Aorta (tissue), 5 donors: ENCODE data around the gene RHOF. TPM values are rescaled to one million over a fixed set of nuclear protein-coding genes. Genes with fewer than 3 reads are reported as not detected.

ENCODE experiments used
- ATAC-seq: fragments of 200-7000 bp; cut with Tn5 transposase; one replicate; pipeline ENCODE4 v1.9.1; 2022; ENCODE audit warnings: moderate library complexity; ENCODE audit not compliant: low FRiP score
- DNase-seq, 2 donors: peaks; one replicate each; pipeline ENCODE4 v3.0.0-alpha.2; 2020
- H3K27ac ChIP-seq, 2 donors: one replicate each; pipeline ENCODE4 v1.5.1; 2013; ENCODE audit warnings: low read length in 2 of 2, mild to moderate bottlenecking in 2 of 2, moderate library complexity in 2 of 2, control low read depth in 1 of 2, inconsistent platforms in 1 of 2, low read depth in 1 of 2
- H3K27me3 ChIP-seq, 2 donors: one replicate each; pipeline ENCODE4 v1.6.1; 2013; ENCODE audit warnings: control low read depth in 1 of 2, low read length in 1 of 2, mild to moderate bottlenecking in 1 of 2, moderate library complexity in 1 of 2; ENCODE audit not compliant: insufficient read depth in 2 of 2, control insufficient read depth in 1 of 2
- H3K36me3 ChIP-seq, 2 donors: one replicate each; pipeline ENCODE4 v1.6.1; 2013; ENCODE audit warnings: control low read depth in 1 of 2, low read length in 1 of 2, mild to moderate bottlenecking in 1 of 2; ENCODE audit not compliant: insufficient read depth in 2 of 2, control insufficient read depth in 1 of 2
- H3K4me1 ChIP-seq, 2 donors: one replicate each; pipeline ENCODE4 v1.6.1; 2013; ENCODE audit warnings: low read length in 2 of 2, control low read depth in 1 of 2, mild to moderate bottlenecking in 1 of 2, moderate library complexity in 1 of 2; ENCODE audit not compliant: insufficient read depth in 2 of 2, control insufficient read depth in 1 of 2
- H3K4me3 ChIP-seq, 2 donors: one replicate each; pipeline ENCODE4 v1.5.1; 2013; ENCODE audit warnings: low read length in 2 of 2, control low read depth in 1 of 2, mild to moderate bottlenecking in 1 of 2
- H3K9me3 ChIP-seq: one replicate; pipeline ENCODE4 v1.6.1; 2013; ENCODE audit warnings: mild to moderate bottlenecking, low read length; ENCODE audit not compliant: control insufficient read depth
- WGBS, 2 donors: extraction: QIAGEN DNeasy Blood & Tissue Kit; methylation state at CpG; one replicate each; pipeline ENCODE4 v1.1.7; 2013; 5-methylcytosine and 5-hydroxymethylcytosine counted together
- intact Hi-C, 2 donors: fragments of 100-400 bp; cut with DNase I; formaldehyde crosslinking; loops; one replicate each; pipeline versions ENCODE4 v1.14.2 to v1.15.0; 2022
- polyA plus RNA-seq, 2 donors: library from polyadenylated mRNA; stranded (reverse); fragments of 200-250 nt; gene quantifications; one replicate each; pipeline ENCODE4 v1.2.3, GENCODE V29; 2013
- total RNA-seq, 2 donors: library from RNA; stranded (reverse); fragmentation: NEBNext Ultra II Directional; extraction: Animal tissue kit (Norgen Biotek cat#: 25700); gene quantifications; one replicate each; pipeline ENCODE4 v1.2.1, GENCODE V29; 2021
- donor health status: healthy with polysubstance abuse.
- donor health status: Bipolar disorder and iron deficiency.
- donor health status: DM: no; HTN: no; CAD: no.
- donor health status: DM: no; HTN: no; CAD: no.
- donor health status: DM: yes; HTN: yes; CAD: no.

RHOF gene
- total and polyA plus RNA-seq, 4 donors = 5.2 to 18.0 (median 9.1) TPM

DNA sequence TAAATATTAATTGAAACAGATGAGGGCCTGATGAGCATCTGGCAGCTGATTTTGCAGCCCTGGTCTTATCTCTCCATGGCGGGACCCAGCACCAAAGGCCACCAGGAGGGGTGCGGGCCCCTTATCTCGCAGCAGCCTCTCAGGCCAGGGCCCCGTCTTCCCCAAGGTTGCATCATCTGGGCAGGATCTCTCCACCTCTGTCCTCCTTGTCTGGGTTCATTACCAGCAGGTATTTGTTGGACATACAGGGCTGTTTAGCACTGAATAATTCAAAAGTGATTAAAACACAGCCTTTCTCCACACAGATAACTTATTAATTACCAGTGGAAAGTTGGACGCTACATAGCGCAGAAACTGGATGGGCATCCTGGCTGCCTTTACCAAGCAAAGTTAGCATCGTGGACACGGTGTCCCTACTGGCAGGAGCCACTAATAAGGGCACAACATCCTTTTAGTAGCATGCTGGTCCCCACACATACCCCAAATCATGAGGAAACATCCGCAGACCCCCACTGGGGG is 55.1 kb downstream of the RHOF start:
- no peaks in the 10 kb centered on the region for H3K4me1 ChIP-seq
- H3K27ac ChIP-seq = no peak overlapping the region
- no peaks in the 10 kb centered on the region for H3K36me3 ChIP-seq
- DNase-seq (no peak), ATAC-seq (no peak)
- no peaks in the 10 kb centered on the region for H3K9me3 ChIP-seq
- no peak overlapping the region for H3K4me3 ChIP-seq
- intact Hi-C loops = no loop called here
- WGBS, 2 donors = 94 to 95% methylated on average over 9 of the region's 9 CpGs
- H3K27me3 ChIP-seq = no peaks in the 10 kb centered on the region

DNA sequence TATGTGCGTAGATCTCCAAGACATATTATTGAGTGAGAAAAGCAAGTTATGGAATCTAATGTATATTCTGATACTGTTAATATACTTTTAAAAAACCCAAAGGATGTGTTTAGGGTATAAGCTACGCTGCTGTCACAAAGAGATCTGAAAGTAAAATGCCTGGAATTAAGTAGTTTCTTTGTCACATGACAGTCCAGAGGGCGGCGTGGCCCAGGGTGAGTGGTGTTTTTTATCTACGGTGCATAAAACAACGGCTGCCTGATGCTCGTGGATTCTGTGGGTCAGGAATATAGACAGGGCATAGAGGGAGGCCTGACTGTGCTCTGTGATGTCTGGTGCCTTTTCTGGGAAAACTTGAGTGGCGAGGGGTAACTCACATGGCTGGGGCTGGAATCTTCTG is 59.6 kb downstream of the RHOF start:
- 90 to 97% methylated on average over 8 of the region's 8 CpGs for WGBS, 2 donors
- Histone ChIP-seq H3K36me3 (no peaks in the 10 kb centered on the region), H3K27ac (no peak overlapping the region), H3K9me3 (no peaks in the 10 kb centered on the region), H3K4me1 (no peaks in the 10 kb centered on the region), H3K4me3 (no peak overlapping the region), H3K27me3 (no peaks in the 10 kb centered on the region)
- DNase-seq = no peak
- intact Hi-C loops = no loop called here
- no peak for ATAC-seq

- WGBS, 2 donors = 97% methylated on average over 7 of the region's 7 CpGs
These were observed 62.0 kb downstream of the RHOF start for GRCh38 chr12:121731473-121731872.

DNA sequence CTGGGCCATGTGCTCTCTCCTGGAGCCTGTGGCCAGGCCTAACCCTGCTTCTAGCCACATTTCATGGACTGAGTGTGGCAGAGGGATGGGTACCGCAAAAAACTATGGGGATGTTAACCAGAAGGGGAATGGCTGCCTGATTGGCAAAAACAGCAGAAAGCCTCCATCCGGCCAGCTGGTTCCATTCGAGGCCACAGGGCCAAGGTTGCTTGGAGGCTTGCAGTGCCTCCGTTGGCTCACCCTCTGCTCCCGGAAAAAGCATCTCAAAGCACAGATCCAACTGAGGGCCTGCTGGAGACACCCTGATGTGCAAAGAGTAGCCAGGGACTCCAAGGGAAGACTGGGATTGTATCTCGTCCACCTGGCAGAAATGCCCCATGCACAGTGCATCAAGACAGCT is 64.5 kb downstream of the RHOF start:
- Histone ChIP-seq H3K27ac (no peak overlapping the region), H3K4me3 (no peak overlapping the region), H3K9me3 (no peaks in the 10 kb centered on the region), H3K4me1 (no peaks in the 10 kb centered on the region), H3K36me3 (no peaks in the 10 kb centered on the region), H3K27me3 (no peaks in the 10 kb centered on the region)
- 94 to 95% methylated on average over 6 of the region's 6 CpGs for WGBS, 2 donors
- intact Hi-C loops = no loop called here
- ATAC-seq = no peak
- DNase-seq = no peak

More at GRCh38 chr12:121731473-121731872, 62.0 kb downstream of the RHOF start:
- Histone ChIP-seq H3K27me3 (no peaks in the 10 kb centered on the region), H3K9me3 (no peaks in the 10 kb centered on the region), H3K36me3 (no peaks in the 10 kb centered on the region), H3K4me1 (no peaks in the 10 kb centered on the region), H3K27ac (no peak overlapping the region), H3K4me3 (no peak overlapping the region)
- ATAC-seq (no peak), DNase-seq (no peak)
- intact Hi-C loops = no loop called here

Other genes starting within 250 kb of the RHOF start
- gene KDM2B, start 212.7 kb downstream of the RHOF start, total RNA-seq = 10 to 100 TPM; 12.8 to 28.0 TPM
- gene KDM2B, start 212.7 kb downstream of the RHOF start, polyA plus RNA-seq = 10 to 100 TPM in 1 of 2 donors, 1 to 10 TPM in 1; 8.0 to 15.7 TPM
- gene ORAI1, start 167.2 kb downstream of the RHOF start, total RNA-seq = 10 to 100 TPM; 11.0 to 12.5 TPM
- gene ORAI1, start 167.2 kb downstream of the RHOF start, polyA plus RNA-seq = 1 to 10 TPM; 3.6 to 7.1 TPM
- gene MORN3, start 124.0 kb downstream of the RHOF start, total RNA-seq = under 1 TPM in 1 of 2 donors, not detected in 1; 0.57 TPM
- gene MORN3, start 124.0 kb downstream of the RHOF start, polyA plus RNA-seq = 1 to 10 TPM; 1.3 to 1.4 TPM
- 10 to 100 TPM in 1 of 2 donors, 1 to 10 TPM in 1; 8.6 to 12.0 TPM for gene TMEM120B, start 80.9 kb downstream of the RHOF start, total RNA-seq
- gene TMEM120B, start 80.9 kb downstream of the RHOF start, polyA plus RNA-seq = 1 to 10 TPM; 1.5 to 9.6 TPM
- gene SETD1B, start 10.3 kb upstream of the RHOF start, total RNA-seq = 10 to 100 TPM; 30.9 to 31.9 TPM
- gene SETD1B, start 10.3 kb upstream of the RHOF start, polyA plus RNA-seq = 10 to 100 TPM in 1 of 2 donors, 1 to 10 TPM in 1; 4.4 to 33.4 TPM
- gene HPD, start 65.2 kb upstream of the RHOF start, total RNA-seq = 1 to 10 TPM; 3.1 to 5.2 TPM
- 10 to 100 TPM in 1 of 2 donors, 1 to 10 TPM in 1; 6.6 to 14.4 TPM for gene HPD, start 65.2 kb upstream of the RHOF start, polyA plus RNA-seq
- 10 to 100 TPM; 37.2 to 42.3 TPM for gene PSMD9, start 95.1 kb upstream of the RHOF start, total RNA-seq
- 10 to 100 TPM; 39.4 to 81.8 TPM for gene PSMD9, start 95.1 kb upstream of the RHOF start, polyA plus RNA-seq
- gene CFAP251, start 124.9 kb upstream of the RHOF start, total RNA-seq = 1 to 10 TPM; 2.8 to 3.9 TPM
- gene CFAP251, start 124.9 kb upstream of the RHOF start, polyA plus RNA-seq = 1 to 10 TPM in 1 of 2 donors, under 1 TPM in 1; 0.88 to 1.6 TPM
- gene BCL7A, start 228.2 kb upstream of the RHOF start, total RNA-seq = 1 to 10 TPM; 6.2 to 6.3 TPM
- 1 to 10 TPM; 1.1 to 2.7 TPM for gene BCL7A, start 228.2 kb upstream of the RHOF start, polyA plus RNA-seq